ENCODE results near the gene MCEMP1. TPM values are rescaled to one million over a fixed set of nuclear protein-coding genes. Genes with fewer than 3 reads are reported as not detected.
A peak's percentile ranks its signal among the peaks of the same experiment; 100 is the strongest.

Gene MCEMP1
- total RNA-seq, 1 experiment from 2014 or later, result not detected

- Histone ChIP-seq H3K79me2 (ENCODE audit: low read length) (no peaks in the 10 kb centered on the region), H3K27me3 (ENCODE audit: low read length) (no peaks in the 10 kb centered on the region), H3K9me3 (ENCODE audit: low read length) (no peaks in the 10 kb centered on the region), H3K4me3 (ENCODE audit: low read length) (no peak overlapping the region), H3K27ac (ENCODE audit: low read length) (no peak overlapping the region), H2AFZ (ENCODE audit: low read length) (no peak overlapping the region), H4K20me1 (ENCODE audit: insufficient read depth, low read depth, low read length) (no peaks in the 10 kb centered on the region), H3K36me3 (ENCODE audit: insufficient read depth, low read length) (no peaks in the 10 kb centered on the region), H3K9me2 (replicated peaks; ENCODE audit: insufficient read depth, low read length) (no peaks in the 10 kb centered on the region), H3K4me1 (ENCODE audit: low read length) (no peaks in the 10 kb centered on the region), H3K4me2 (ENCODE audit: low read depth, low read length, poor library complexity, severe bottlenecking) (no peak overlapping the region), H3K9ac (ENCODE audit: low read length) (no peak overlapping the region)
- no peak for DNase-seq
These were observed 6.1 kb upstream of the MCEMP1 start for GRCh38 chr19:7670790-7671189.

- Histone ChIP-seq H3K36me3 (ENCODE audit: insufficient read depth, low read length) (no peaks in the 10 kb centered on the region), H3K4me1 (ENCODE audit: low read length) (peaks cover 4% of the 10 kb centered on the region)
These were observed 4.4 kb upstream of the MCEMP1 start for GRCh38 chr19:7672522-7672921.

GRCh38 chr19:7674010-7675005, 2.6 kb upstream of the MCEMP1 start:
- Histone ChIP-seq H3K9ac (ENCODE audit: low read length) (no peak overlapping the region), H4K20me1 (ENCODE audit: insufficient read depth, low read depth, low read length) (no peaks in the 10 kb centered on the region), H3K9me2 (replicated peaks; ENCODE audit: insufficient read depth, low read length) (no peaks in the 10 kb centered on the region), H2AFZ (ENCODE audit: low read length) (no peak overlapping the region), H3K4me1 (ENCODE audit: low read length) (peaks cover 7% of the 10 kb centered on the region), H3K36me3 (ENCODE audit: insufficient read depth, low read length) (no peaks in the 10 kb centered on the region), H3K9me3 (ENCODE audit: low read length) (no peaks in the 10 kb centered on the region), H3K4me2 (ENCODE audit: low read depth, low read length, poor library complexity, severe bottlenecking) (no peak overlapping the region), H3K27ac (ENCODE audit: low read length) (no peak overlapping the region), H3K27me3 (ENCODE audit: low read length) (no peaks in the 10 kb centered on the region), H3K4me3 (ENCODE audit: low read length) (no peak overlapping the region), H3K79me2 (ENCODE audit: low read length) (no peaks in the 10 kb centered on the region)
- DNase-seq, result peak; percentile 89

More at GRCh38 chr19:7672522-7672921, 4.4 kb upstream of the MCEMP1 start:
- Histone ChIP-seq H3K27me3 (ENCODE audit: low read length) (no peaks in the 10 kb centered on the region), H3K9me2 (replicated peaks; ENCODE audit: insufficient read depth, low read length) (no peaks in the 10 kb centered on the region), H3K27ac (ENCODE audit: low read length) (no peak overlapping the region), H4K20me1 (ENCODE audit: insufficient read depth, low read depth, low read length) (no peaks in the 10 kb centered on the region), H3K79me2 (ENCODE audit: low read length) (no peaks in the 10 kb centered on the region), H2AFZ (ENCODE audit: low read length) (no peak overlapping the region), H3K9ac (ENCODE audit: low read length) (no peak overlapping the region), H3K4me2 (ENCODE audit: low read depth, low read length, poor library complexity, severe bottlenecking) (no peak overlapping the region), H3K4me3 (ENCODE audit: low read length) (no peak overlapping the region), H3K9me3 (ENCODE audit: low read length) (no peaks in the 10 kb centered on the region)
- DNase-seq, result no peak

GRCh38 chr19:7676376-7676775, 514 bp upstream of the MCEMP1 start:
- no peaks in the 10 kb centered on the region for H3K36me3 ChIP-seq (ENCODE audit: insufficient read depth, low read length)
- no peaks in the 10 kb centered on the region for H3K9me3 ChIP-seq (ENCODE audit: low read length)
- H3K4me3 ChIP-seq (ENCODE audit: low read length), result no peak overlapping the region
- no peaks in the 10 kb centered on the region for H3K9me2 ChIP-seq (replicated peaks; ENCODE audit: insufficient read depth, low read length)
- no peak overlapping the region for H2AFZ ChIP-seq (ENCODE audit: low read length)
- no peak overlapping the region for H3K4me2 ChIP-seq (ENCODE audit: low read depth, low read length, poor library complexity, severe bottlenecking)
- peaks cover 7% of the 10 kb centered on the region for H3K79me2 ChIP-seq (ENCODE audit: low read length)
- H3K27me3 ChIP-seq (ENCODE audit: low read length), result no peaks in the 10 kb centered on the region
- DNase-seq, result no peak
- 0 out of 2 replicates have a peak, but pooled peaks cover 2% of the 10 kb centered on the region for H4K20me1 ChIP-seq (ENCODE audit: insufficient read depth, low read depth, low read length)
- no peak overlapping the region for H3K9ac ChIP-seq (ENCODE audit: low read length)
- no peak overlapping the region for H3K27ac ChIP-seq (ENCODE audit: low read length)
- peaks cover 12% of the 10 kb centered on the region for H3K4me1 ChIP-seq (ENCODE audit: low read length)

GRCh38 chr19:7677669-7678311, 900 bp downstream of the MCEMP1 start:
- Histone ChIP-seq H3K9me2 (replicated peaks; ENCODE audit: insufficient read depth, low read length) (no peaks in the 10 kb centered on the region), H3K79me2 (ENCODE audit: low read length) (peaks cover 14% of the 10 kb centered on the region), H3K4me1 (ENCODE audit: low read length) (peaks cover 20% of the 10 kb centered on the region), H3K27ac (ENCODE audit: low read length) (no peak overlapping the region), H3K9me3 (ENCODE audit: low read length) (no peaks in the 10 kb centered on the region), H3K4me2 (ENCODE audit: low read depth, low read length, poor library complexity, severe bottlenecking) (no peak overlapping the region), H3K27me3 (ENCODE audit: low read length) (no peaks in the 10 kb centered on the region), H3K9ac (ENCODE audit: low read length) (no peak overlapping the region), H2AFZ (ENCODE audit: low read length) (no peak overlapping the region), H3K36me3 (ENCODE audit: insufficient read depth, low read length) (0 out of 2 replicates have a peak, but pooled peaks cover 3% of the 10 kb centered on the region), H3K4me3 (ENCODE audit: low read length) (no peak overlapping the region), H4K20me1 (ENCODE audit: insufficient read depth, low read depth, low read length) (peaks cover 13% of the 10 kb centered on the region; the same call in 1 of the 2 replicates)
- no peak for DNase-seq

- no peak overlapping the region for H2AFZ ChIP-seq (ENCODE audit: low read length)
- H3K4me1 ChIP-seq (ENCODE audit: low read length), result peaks cover 20% of the 10 kb centered on the region
- peaks cover 13% of the 10 kb centered on the region; the same call in 1 of the 2 replicates for H4K20me1 ChIP-seq (ENCODE audit: insufficient read depth, low read depth, low read length)
- no peaks in the 10 kb centered on the region for H3K9me2 ChIP-seq (replicated peaks; ENCODE audit: insufficient read depth, low read length)
- DNase-seq, result peak; percentile 63
- no peaks in the 10 kb centered on the region for H3K9me3 ChIP-seq (ENCODE audit: low read length)
- 0 out of 2 replicates have a peak, but pooled peaks cover 4% of the 10 kb centered on the region for H3K36me3 ChIP-seq (ENCODE audit: insufficient read depth, low read length)
- peaks cover 14% of the 10 kb centered on the region for H3K79me2 ChIP-seq (ENCODE audit: low read length)
- H3K4me2 ChIP-seq (ENCODE audit: low read depth, low read length, poor library complexity, severe bottlenecking), result peak overlapping the region; percentile 9
- H3K27me3 ChIP-seq (ENCODE audit: low read length), result no peaks in the 10 kb centered on the region
- no peak overlapping the region for H3K4me3 ChIP-seq (ENCODE audit: low read length)
- no peak overlapping the region for H3K27ac ChIP-seq (ENCODE audit: low read length)
- no peak overlapping the region for H3K9ac ChIP-seq (ENCODE audit: low read length)
These were observed 2.3 kb downstream of the MCEMP1 start for GRCh38 chr19:7678971-7679751.

GRCh38 chr19:7679771-7680605, 3.1 kb downstream of the MCEMP1 start:
- H2AFZ ChIP-seq (ENCODE audit: low read length), result peak overlapping the region; percentile 64
- H3K36me3 ChIP-seq (ENCODE audit: insufficient read depth, low read length), result 0 out of 2 replicates have a peak, but pooled peaks cover 4% of the 10 kb centered on the region
- H3K4me3 ChIP-seq (ENCODE audit: low read length), result peak overlapping the region; percentile 100; the same call in 1 of the 2 replicates
- H3K4me1 ChIP-seq (ENCODE audit: low read length), result peaks cover 20% of the 10 kb centered on the region
- peak overlapping the region; percentile 99 for H3K4me2 ChIP-seq (ENCODE audit: low read depth, low read length, poor library complexity, severe bottlenecking)
- H3K27me3 ChIP-seq (ENCODE audit: low read length), result no peaks in the 10 kb centered on the region
- peaks cover 14% of the 10 kb centered on the region for H3K79me2 ChIP-seq (ENCODE audit: low read length)
- no peak overlapping the region for H3K27ac ChIP-seq (ENCODE audit: low read length)
- H3K9me3 ChIP-seq (ENCODE audit: low read length), result no peaks in the 10 kb centered on the region
- no peak for DNase-seq
- peaks cover 13% of the 10 kb centered on the region; the same call in 1 of the 2 replicates for H4K20me1 ChIP-seq (ENCODE audit: insufficient read depth, low read depth, low read length)
- H3K9me2 ChIP-seq (replicated peaks; ENCODE audit: insufficient read depth, low read length), result no peaks in the 10 kb centered on the region
- peak overlapping the region; percentile 29; the same call in 1 of the 2 replicates for H3K9ac ChIP-seq (ENCODE audit: low read length)

All from Karpas-422 (cell line).